T1000 (cell line): ENCODE measurements around the gene TRAF4.
A peak's percentile ranks its signal among the peaks of the same experiment; 100 is the strongest.

Source experiments
- DNase-seq: peaks from one replicate; lab custom pipeline; 2025; ENCODE audit warnings: mixed read lengths; lab: John Stamatoyannopoulos, UW

TRAF4 gene, protein sequence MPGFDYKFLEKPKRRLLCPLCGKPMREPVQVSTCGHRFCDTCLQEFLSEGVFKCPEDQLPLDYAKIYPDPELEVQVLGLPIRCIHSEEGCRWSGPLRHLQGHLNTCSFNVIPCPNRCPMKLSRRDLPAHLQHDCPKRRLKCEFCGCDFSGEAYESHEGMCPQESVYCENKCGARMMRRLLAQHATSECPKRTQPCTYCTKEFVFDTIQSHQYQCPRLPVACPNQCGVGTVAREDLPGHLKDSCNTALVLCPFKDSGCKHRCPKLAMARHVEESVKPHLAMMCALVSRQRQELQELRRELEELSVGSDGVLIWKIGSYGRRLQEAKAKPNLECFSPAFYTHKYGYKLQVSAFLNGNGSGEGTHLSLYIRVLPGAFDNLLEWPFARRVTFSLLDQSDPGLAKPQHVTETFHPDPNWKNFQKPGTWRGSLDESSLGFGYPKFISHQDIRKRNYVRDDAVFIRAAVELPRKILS

GRCh38 chr17:28743243-28744103 lies at the start of gene TRAF4:
Gene TRAF4, plus strand, starts transcription at chr17:28744011. Its CDS starts 102 bp downstream, at chr17:28744113.
- peak; percentile 82 for DNase-seq

GRCh38 chr17:28698253-28698941 lies 45.4 kb upstream of the TRAF4 start:
- DNase-seq, result no peak

DNA sequence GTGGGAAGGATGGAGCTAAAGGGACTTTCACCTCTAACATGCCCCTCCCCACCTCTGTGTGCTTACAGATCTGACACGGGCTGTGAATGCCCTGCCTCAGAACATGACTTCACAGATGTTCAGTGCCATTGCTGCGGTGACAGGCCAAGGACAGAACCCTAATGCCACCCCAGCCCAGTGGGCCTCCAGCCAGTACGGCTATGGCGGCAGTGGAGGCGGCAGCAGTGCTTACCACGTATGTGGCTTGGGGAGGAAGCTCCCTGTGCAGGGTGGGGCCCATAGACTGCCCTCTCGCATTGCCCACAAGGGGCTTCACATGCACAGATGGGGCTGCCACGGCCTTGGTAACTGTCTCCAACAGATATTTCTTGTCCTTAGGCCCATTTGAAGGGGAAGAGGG lies 43.5 kb upstream of the TRAF4 start:
- no peak for DNase-seq

DNA sequence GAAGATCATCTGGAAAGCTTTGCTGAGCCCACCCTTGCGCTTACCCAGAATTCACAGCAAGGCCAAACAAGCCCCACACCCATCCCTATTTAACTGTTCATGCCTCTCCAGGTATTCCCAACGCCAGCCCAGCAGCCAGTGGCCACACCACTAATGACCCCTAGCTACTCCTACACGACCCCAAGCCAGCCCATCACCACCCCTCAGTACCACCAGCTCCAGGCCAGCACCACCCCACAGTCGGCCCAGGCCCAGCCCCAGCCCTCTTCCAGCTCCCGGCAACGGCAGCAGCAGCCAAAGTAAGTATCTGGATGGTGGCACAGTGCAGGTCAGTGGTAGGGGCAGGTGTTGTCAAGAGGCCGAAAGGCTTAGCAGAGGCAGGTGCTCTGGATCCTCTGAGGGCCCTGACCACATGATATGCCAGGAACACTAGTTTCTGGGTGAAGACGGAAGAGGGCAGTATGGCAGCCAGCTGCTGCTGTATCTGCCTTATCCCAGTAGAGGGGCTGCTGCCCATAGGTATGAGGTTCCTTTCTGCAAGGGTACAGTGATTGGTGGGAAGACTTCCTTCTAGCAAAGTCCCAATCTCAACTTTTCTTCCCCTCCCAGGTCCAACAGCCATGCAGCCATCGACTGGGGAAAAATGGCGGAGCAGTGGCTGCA lies 42.9 kb upstream of the TRAF4 start:
- DNase-seq, result no peak

- DNase-seq, result no peak
Observed at GRCh38 chr17:28702026-28702751, 41.6 kb upstream of the TRAF4 start.

GRCh38 chr17:28702752-28703150 lies 41.1 kb upstream of the TRAF4 start:
- no peak for DNase-seq

GRCh38 chr17:28703552-28704218 lies 40.1 kb upstream of the TRAF4 start:
- no peak for DNase-seq

DNA sequence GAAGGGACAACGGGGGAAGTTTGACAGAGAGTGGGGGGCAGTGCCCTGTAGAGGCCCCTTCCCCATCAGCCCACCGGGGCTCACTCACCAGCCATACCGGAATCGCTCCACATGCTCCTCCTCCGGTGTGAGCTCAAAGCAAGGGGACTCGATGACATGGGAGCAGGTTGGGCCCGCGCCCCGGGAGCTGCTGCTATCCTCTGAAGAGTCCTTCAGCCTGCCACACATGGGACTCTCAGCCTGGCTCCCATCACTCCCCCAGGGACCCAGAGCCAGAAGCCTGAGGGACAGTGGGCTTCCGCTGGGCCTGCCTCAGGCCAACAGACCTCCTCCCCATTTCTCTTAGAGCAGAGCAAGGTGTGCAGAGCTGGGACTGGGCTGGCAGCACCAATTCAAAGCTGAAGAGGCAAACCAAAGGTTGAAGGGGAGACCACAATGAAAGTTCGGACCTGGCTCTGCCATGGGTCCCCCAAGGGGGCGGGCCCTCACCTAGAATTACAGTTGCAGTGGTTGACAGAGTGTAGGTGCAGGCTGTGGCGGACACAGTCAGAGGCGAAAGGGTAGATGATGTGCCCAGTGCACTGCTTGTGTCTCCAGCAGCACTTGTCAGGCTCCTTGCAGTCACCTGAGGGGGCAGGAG lies 39.5 kb upstream of the TRAF4 start:
- no peak for DNase-seq

- no peak for DNase-seq
Observed at GRCh38 chr17:28705074-28705659, 38.6 kb upstream of the TRAF4 start.

- no peak for DNase-seq
Observed at GRCh38 chr17:28705728-28706334, 38.0 kb upstream of the TRAF4 start.

DNA sequence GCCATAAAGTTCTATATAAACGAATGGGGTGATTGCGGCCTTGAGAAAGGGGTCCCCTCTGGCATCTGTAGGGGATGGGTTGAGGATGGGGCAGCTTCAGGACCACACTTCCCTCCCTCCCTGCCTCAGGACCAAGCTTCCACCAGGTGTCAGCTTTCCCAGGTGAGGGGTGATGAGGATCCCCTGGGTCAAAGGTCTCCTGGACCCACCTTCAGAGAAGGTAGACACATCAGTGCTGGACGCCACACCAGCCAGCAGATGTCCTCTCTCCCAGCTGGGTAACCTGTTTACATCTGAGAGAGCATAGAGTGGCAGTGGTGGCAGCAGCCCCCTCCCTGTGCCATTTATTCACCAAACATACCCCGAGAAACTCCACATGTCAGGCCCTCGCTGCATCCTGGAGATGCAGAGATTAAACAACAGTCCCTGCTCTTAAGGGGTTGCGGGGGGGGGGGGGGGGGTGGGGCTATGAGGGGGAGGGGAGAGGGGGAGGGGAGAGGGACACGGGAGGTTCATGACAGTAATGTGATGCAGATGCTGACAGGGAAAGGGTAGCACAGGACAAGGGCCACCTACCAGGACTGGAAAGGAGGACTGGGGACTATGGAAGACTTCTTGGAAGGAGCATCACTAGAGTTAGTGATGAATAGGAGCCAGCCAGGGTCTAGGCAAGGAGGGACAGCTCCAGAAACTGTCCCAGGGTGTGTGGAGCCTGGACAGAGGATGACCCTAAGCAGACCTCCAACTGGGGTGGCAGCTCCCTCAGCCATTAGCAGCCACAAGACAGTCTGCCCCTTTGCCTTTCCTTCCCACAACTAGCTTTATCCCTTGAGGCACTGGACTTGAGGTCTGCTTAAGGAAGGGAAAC lies 37.1 kb upstream of the TRAF4 start:
- no peak for DNase-seq

DNA sequence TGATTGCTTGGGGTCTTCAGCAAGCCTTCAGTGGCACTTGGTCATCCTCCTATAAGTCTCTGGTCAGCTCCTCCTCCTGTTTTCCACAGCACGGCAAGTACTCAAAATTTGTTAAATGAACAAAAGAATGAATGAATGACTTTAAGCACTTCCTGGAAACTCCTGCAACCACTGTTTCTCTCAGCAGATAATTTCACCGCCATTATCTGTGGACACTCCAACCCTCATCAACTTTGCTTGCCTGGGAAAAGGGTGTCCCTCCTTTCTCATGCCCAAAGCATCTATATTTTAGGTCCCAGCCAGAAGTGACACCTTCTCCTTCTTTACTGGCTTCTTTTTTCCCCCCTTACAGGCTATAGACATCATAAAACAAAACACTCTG lies 36.5 kb upstream of the TRAF4 start:
- no peak for DNase-seq

GRCh38 chr17:28710861-28711722 lies 32.7 kb upstream of the TRAF4 start:
- DNase-seq, result peak; percentile 92

GRCh38 chr17:28711723-28712031 lies 32.1 kb upstream of the TRAF4 start, which contains the start of gene PROCA1:
Gene PROCA1, minus strand, starts transcription at chr17:28711888. Its CDS starts 228 bp downstream, at chr17:28711660.
- DNase-seq, result no peak

DNA sequence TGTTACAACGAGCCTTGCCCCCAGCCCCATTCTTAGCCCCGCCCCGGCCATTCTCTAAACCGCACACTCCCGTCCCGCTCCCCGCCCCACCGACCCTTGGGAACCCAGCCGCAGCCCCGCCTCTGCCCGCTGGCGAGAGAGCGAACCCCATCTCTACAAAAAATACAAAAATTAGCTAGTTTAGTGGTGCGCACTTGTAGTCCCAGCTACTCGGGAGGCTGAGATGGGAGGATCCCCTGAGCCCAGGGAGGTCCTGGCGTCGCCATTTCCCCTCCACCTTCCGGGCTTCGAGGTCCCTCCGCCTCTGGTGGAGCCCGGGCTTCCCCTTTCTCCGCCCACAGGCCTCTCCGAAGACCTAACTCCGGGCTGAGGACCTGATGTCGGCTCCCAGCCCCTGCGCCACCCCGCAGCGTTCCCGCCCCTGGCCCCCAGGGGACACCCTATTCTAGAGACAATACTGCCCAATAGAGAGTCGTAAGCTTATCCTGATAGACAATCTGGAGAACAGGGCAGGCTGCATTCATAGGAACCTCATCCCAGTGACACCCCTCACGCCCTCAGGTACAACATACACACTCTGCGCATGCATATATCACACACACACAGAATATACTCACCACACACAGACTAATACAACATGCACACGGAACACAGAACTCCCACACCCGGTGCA lies 31.6 kb upstream of the TRAF4 start:
- no peak for DNase-seq

GRCh38 chr17:28712705-28713415 lies 31.0 kb upstream of the TRAF4 start:
- no peak for DNase-seq
